Hepatocyte (in vitro differentiated cells): ENCODE data around the gene SLC22A23. TPM values are rescaled to one million over a fixed set of nuclear protein-coding genes. Genes with fewer than 3 reads are reported as not detected.

Experiments
- DNase-seq: peaks from one replicate; pipeline ENCODE4 v3.0.0-alpha.2; 2016; ENCODE audit warnings: low spot score
- H2AFZ ChIP-seq: fragments of 200-600 bp; sonication (generic); 2 replicates; pipeline ENCODE4 v1.6.0; 2016; ENCODE audit warnings: antibody characterized with exemption, mild to moderate bottlenecking
- H3K27ac ChIP-seq: fragments of 200-600 bp; sonication (generic); 2 replicates; pipeline ENCODE4 v1.5.1; 2016; ENCODE audit warnings: mild to moderate bottlenecking
- H3K27me3 ChIP-seq: fragments of 200-600 bp; sonication (generic); 2 replicates; pipeline ENCODE4 v1.6.1; 2016
- H3K36me3 ChIP-seq: fragments of 200-600 bp; sonication (generic); replicated peaks from 2 replicates; pipeline ENCODE4 v1.5.1; 2016; ENCODE audit warnings: low read depth; ENCODE audit not compliant: insufficient read depth
- H3K4me1 ChIP-seq: fragments of 200-600 bp; sonication (generic); 2 replicates; pipeline ENCODE4 v1.5.1; 2016; ENCODE audit warnings: mild to moderate bottlenecking, moderate library complexity; ENCODE audit not compliant: insufficient read depth
- H3K4me2 ChIP-seq: fragments of 200-600 bp; sonication (generic); 2 replicates; pipeline ENCODE4 v1.6.0; 2016
- H3K4me3 ChIP-seq: fragments of 200-600 bp; sonication (generic); 2 replicates; pipeline ENCODE4 v1.5.1; 2016; ENCODE audit warnings: mild to moderate bottlenecking
- H3K79me2 ChIP-seq: fragments of 200-600 bp; sonication (generic); 2 replicates; pipeline ENCODE4 v1.6.0; 2017; ENCODE audit warnings: mild to moderate bottlenecking
- H3K9me2 ChIP-seq: fragments of 200-600 bp; sonication (generic); replicated peaks from 2 replicates; pipeline ENCODE4 v1.6.0; 2017; ENCODE audit warnings: mild to moderate bottlenecking; ENCODE audit not compliant: insufficient read depth
- H3K9me3 ChIP-seq: fragments of 200-600 bp; sonication (generic); 2 replicates; pipeline ENCODE4 v1.5.1; 2016; ENCODE audit warnings: low read depth, mild to moderate bottlenecking
- H4K20me1 ChIP-seq: fragments of 200-600 bp; sonication (generic); 2 replicates; pipeline ENCODE4 v1.6.0; 2016; ENCODE audit warnings: mild to moderate bottlenecking; ENCODE audit not compliant: insufficient read depth, poor library complexity, severe bottlenecking
- EZH2 ChIP-seq: fragments of 200-600 bp; sonication (generic); IDR thresholded peaks from 2 replicates; pipeline ENCODE4 v1.6.1; 2016; ENCODE audit warnings: antibody characterized with exemption, mild to moderate bottlenecking, borderline replicate concordance
- EZH2phosphoT487 ChIP-seq: fragments of 200-600 bp; sonication (generic); IDR thresholded peaks from one replicate; pipeline ENCODE4 v1.6.1; 2018; ENCODE audit warnings: antibody characterized with exemption, mild to moderate bottlenecking, low read depth, moderate library complexity; ENCODE audit not compliant: unreplicated experiment, severe bottlenecking
- WGBS: methylation state at CpG from one replicate; pipeline ENCODE4 v1.1.6; 2016; ENCODE audit warnings: low lambda C conversion rate; ENCODE audit errors: missing lambda C conversion rate; 5-methylcytosine and 5-hydroxymethylcytosine counted together
- polyA plus RNA-seq: library from polyadenylated mRNA; unstranded; fragments of >200 nt; fragmentation: Nextera tagmentation; extraction: Ambion mirVana; gene quantifications from 2 replicates; pipeline ENCODE4 v1.2.1, GENCODE V29; 2016
- total RNA-seq: library from RNA; depleted of rRNA; stranded (reverse); fragments of >200 nt; gene quantifications from 2 replicates; pipeline ENCODE4 v1.2.3, GENCODE V29; 2014
- TF ChIP-seq, protein P1 (sequence below): fragments of 200-600 bp; sonication (generic); IDR thresholded peaks from 2 replicates; pipeline ENCODE4 v1.5.1; 2016; ENCODE audit warnings: antibody characterized with exemption, mild to moderate bottlenecking; ENCODE audit not compliant: poor library complexity

SLC22A23 gene
- total and polyA plus RNA-seq, 2 experiments from 2014 or later, result 14.3 to 14.8 TPM

GRCh38 chr6:3376893-3377535, 79.8 kb downstream of the SLC22A23 start:
- peaks cover 34% of the 10 kb centered on the region for H3K4me1 ChIP-seq
- H2AFZ ChIP-seq, result no peak overlapping the region
- H3K79me2 ChIP-seq, result peaks cover 16% of the 10 kb centered on the region
- no peaks in the 10 kb centered on the region for H3K27me3 ChIP-seq
- no peaks in the 10 kb centered on the region for H3K9me3 ChIP-seq
- no peaks in the 10 kb centered on the region for H4K20me1 ChIP-seq
- TF ChIP-seq EZH2 (no peak), EZH2phosphoT487 (no peak)
- TF ChIP-seq, protein P1, sequence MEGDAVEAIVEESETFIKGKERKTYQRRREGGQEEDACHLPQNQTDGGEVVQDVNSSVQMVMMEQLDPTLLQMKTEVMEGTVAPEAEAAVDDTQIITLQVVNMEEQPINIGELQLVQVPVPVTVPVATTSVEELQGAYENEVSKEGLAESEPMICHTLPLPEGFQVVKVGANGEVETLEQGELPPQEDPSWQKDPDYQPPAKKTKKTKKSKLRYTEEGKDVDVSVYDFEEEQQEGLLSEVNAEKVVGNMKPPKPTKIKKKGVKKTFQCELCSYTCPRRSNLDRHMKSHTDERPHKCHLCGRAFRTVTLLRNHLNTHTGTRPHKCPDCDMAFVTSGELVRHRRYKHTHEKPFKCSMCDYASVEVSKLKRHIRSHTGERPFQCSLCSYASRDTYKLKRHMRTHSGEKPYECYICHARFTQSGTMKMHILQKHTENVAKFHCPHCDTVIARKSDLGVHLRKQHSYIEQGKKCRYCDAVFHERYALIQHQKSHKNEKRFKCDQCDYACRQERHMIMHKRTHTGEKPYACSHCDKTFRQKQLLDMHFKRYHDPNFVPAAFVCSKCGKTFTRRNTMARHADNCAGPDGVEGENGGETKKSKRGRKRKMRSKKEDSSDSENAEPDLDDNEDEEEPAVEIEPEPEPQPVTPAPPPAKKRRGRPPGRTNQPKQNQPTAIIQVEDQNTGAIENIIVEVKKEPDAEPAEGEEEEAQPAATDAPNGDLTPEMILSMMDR, result no peak
- no peak overlapping the region for H3K4me3 ChIP-seq
- H3K27ac ChIP-seq, result no peak overlapping the region
- 83% methylated on average over 3 of the region's 3 CpGs for WGBS
- DNase-seq, result no peak
- H3K4me2 ChIP-seq, result no peak overlapping the region
- H3K36me3 ChIP-seq, result no peaks in the 10 kb centered on the region
- H3K9me2 ChIP-seq, result no peaks in the 10 kb centered on the region

- H4K20me1 ChIP-seq, result no peaks in the 10 kb centered on the region
- H3K4me1 ChIP-seq, result peaks cover 28% of the 10 kb centered on the region
- H3K9me2 ChIP-seq, result no peaks in the 10 kb centered on the region
- no peaks in the 10 kb centered on the region for H3K27me3 ChIP-seq
- DNase-seq, result no peak
- 78% methylated on average over 8 of the region's 8 CpGs for WGBS
- TF ChIP-seq, protein P1, result no peak
- no peak for TF ChIP-seq EZH2phosphoT487
- no peak for TF ChIP-seq EZH2
- no peak overlapping the region for H3K27ac ChIP-seq
- peaks cover 24% of the 10 kb centered on the region for H3K79me2 ChIP-seq
- H3K4me3 ChIP-seq, result no peak overlapping the region
- H3K4me2 ChIP-seq, result no peak overlapping the region
- H3K9me3 ChIP-seq, result no peaks in the 10 kb centered on the region
- H2AFZ ChIP-seq, result no peak overlapping the region
- no peaks in the 10 kb centered on the region for H3K36me3 ChIP-seq
These were observed 80.8 kb downstream of the SLC22A23 start for GRCh38 chr6:3376064-3376463.

DNA sequence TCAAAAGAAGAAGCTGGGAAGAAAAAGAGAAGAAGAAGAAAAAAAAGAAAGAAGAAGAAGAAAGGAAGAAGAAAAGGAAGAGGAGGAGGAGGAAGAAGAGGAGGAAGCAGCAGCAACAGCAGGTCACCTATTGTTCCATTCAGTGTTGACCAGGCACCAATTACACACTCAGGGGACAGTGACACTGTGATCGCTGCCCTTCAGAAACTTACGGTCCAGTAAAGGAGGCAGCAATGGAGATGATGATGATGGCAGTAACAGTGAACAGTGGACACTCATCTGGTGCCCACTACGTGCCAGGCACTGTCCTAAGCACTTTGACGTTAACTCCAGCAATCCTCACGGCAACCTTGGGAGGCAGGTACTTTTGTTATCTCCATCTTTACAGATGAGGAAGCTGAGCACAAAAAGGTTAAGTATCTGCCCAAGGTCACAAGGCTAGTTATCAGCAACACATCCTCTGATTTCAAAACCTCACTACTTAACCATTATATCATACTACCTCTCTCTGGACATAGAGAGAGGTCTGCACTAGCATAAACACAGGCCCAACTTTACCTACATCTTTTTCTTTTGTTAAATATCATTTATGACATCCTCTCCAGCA, 83.2 kb downstream of the SLC22A23 start:
- no peaks in the 10 kb centered on the region for H3K27me3 ChIP-seq
- no peak overlapping the region for H3K4me3 ChIP-seq
- peak overlapping the region; percentile 37 for H3K4me2 ChIP-seq
- no peaks in the 10 kb centered on the region for H3K9me3 ChIP-seq
- H3K79me2 ChIP-seq, result peaks cover 20% of the 10 kb centered on the region
- 92% methylated on average over 5 of the region's 5 CpGs for WGBS
- H3K4me1 ChIP-seq, result peaks cover 19% of the 10 kb centered on the region
- H3K9me2 ChIP-seq, result no peaks in the 10 kb centered on the region
- no peak overlapping the region for H2AFZ ChIP-seq
- no peak for DNase-seq
- H3K27ac ChIP-seq, result peak overlapping the region; percentile 81
- H4K20me1 ChIP-seq, result no peaks in the 10 kb centered on the region
- H3K36me3 ChIP-seq, result no peaks in the 10 kb centered on the region
- TF ChIP-seq, protein P1, result no peak
- TF ChIP-seq EZH2phosphoT487 (no peak), EZH2 (no peak)
